Mesendoderm (in vitro differentiated cells): ENCODE measurements around the gene MPZL1. TPM values are rescaled to one million over a fixed set of nuclear protein-coding genes. Genes with fewer than 3 reads are reported as not detected.

Experiments used
- DNase-seq: peaks from one replicate; pipeline ENCODE4 v3.0.0; 2013
- H2AK5ac ChIP-seq: 2 replicates; pipeline ENCODE4 v1.6.1; 2013; ENCODE audit warnings: low read length, inconsistent platforms
- H2BK120ac ChIP-seq: 2 replicates; pipeline ENCODE4 v1.6.1; 2013; ENCODE audit warnings: low read depth, mild to moderate bottlenecking, low read length, moderate library complexity, mixed read lengths
- H2BK15ac ChIP-seq: replicated peaks from 2 replicates; pipeline ENCODE4 v1.6.1; 2013; ENCODE audit warnings: low read depth, mild to moderate bottlenecking, moderate library complexity
- H2BK5ac ChIP-seq: 2 replicates; pipeline ENCODE4 v1.6.1; 2013; ENCODE audit warnings: low read length, inconsistent platforms
- H3K18ac ChIP-seq: 2 replicates; pipeline ENCODE4 v1.6.1; 2013; ENCODE audit warnings: mild to moderate bottlenecking, low read length, mixed read lengths
- H3K23ac ChIP-seq: one replicate; pipeline ENCODE4 v1.6.1; 2013; ENCODE audit warnings: low read length
- H3K27ac ChIP-seq: 2 replicates; pipeline ENCODE4 v1.5.1; 2013; ENCODE audit warnings: low read depth, mild to moderate bottlenecking, inconsistent platforms, low read length, moderate library complexity
- H3K27me3 ChIP-seq: 2 replicates; pipeline ENCODE4 v1.6.1; 2013; ENCODE audit warnings: low read length, control low read depth, mild to moderate bottlenecking, inconsistent platforms; ENCODE audit not compliant: insufficient read depth, poor library complexity
- H3K36me3 ChIP-seq: 2 replicates; pipeline ENCODE4 v1.6.1; 2013; ENCODE audit warnings: low read length, inconsistent platforms; ENCODE audit not compliant: control insufficient read depth, insufficient read depth
- H3K4ac ChIP-seq: one replicate; pipeline ENCODE4 v1.6.1; 2013; ENCODE audit warnings: low read depth, mild to moderate bottlenecking, low read length, moderate library complexity
- H3K4me1 ChIP-seq: 2 replicates; pipeline ENCODE4 v1.6.1; 2013; ENCODE audit warnings: low read depth, low read length, inconsistent platforms; ENCODE audit not compliant: control insufficient read depth
- H3K4me2 ChIP-seq: 2 replicates; pipeline ENCODE4 v1.6.1; 2013; ENCODE audit warnings: low read length
- H3K4me3 ChIP-seq: 2 replicates; pipeline ENCODE4 v1.5.1; 2013; ENCODE audit warnings: mild to moderate bottlenecking, low read length
- H3K56ac ChIP-seq: one replicate; pipeline ENCODE4 v1.6.1; 2013; ENCODE audit warnings: low read length
- H3K79me1 ChIP-seq: 2 replicates; pipeline ENCODE4 v1.6.1; 2013; ENCODE audit warnings: low read length, inconsistent platforms
- H3K79me2 ChIP-seq: 2 replicates; pipeline ENCODE4 v1.6.1; 2013; ENCODE audit warnings: mild to moderate bottlenecking, low read length; ENCODE audit not compliant: control insufficient read depth, insufficient read depth
- H3K9ac ChIP-seq: 2 replicates; pipeline ENCODE4 v1.6.1; 2013; ENCODE audit warnings: low read length, inconsistent platforms
- H4K5ac ChIP-seq: one replicate; pipeline ENCODE4 v1.6.1; 2013; ENCODE audit warnings: low read length
- H4K8ac ChIP-seq: one replicate; pipeline ENCODE4 v1.6.1; 2013; ENCODE audit warnings: low read depth, mild to moderate bottlenecking, control low read depth, low read length, moderate library complexity
- WGBS: extraction: QIAGEN DNeasy Blood & Tissue Kit; methylation state at CpG from one replicate; pipeline ENCODE4 v1.1.7; 2013; ENCODE audit warnings: low lambda C conversion rate, missing lambda C conversion rate; ENCODE audit not compliant: insufficient coverage; ENCODE audit errors: extremely low coverage; 5-methylcytosine and 5-hydroxymethylcytosine counted together
- polyA plus RNA-seq, 2 experiments: library from polyadenylated mRNA; stranded (reverse); fragments of 200-250 nt; gene quantifications; one replicate each; pipeline ENCODE4 v1.2.3, GENCODE V29; 2013

MPZL1 gene
- 77.1 TPM for polyA plus RNA-seq (2013, experiment 1 of 2)
- 72.5 TPM for polyA plus RNA-seq (2013, experiment 2 of 2)

- Histone ChIP-seq H3K36me3 (no peaks in the 10 kb centered on the region), H3K27me3 (no peaks in the 10 kb centered on the region), H3K9ac (peak within 1 kb of the TSS; percentile 93), H2BK15ac (no peak within 1 kb of the TSS), H3K23ac (peak within 1 kb of the TSS; percentile 45), H3K79me2 (peaks cover 41% of the 10 kb centered on the region), H3K27ac (peak within 1 kb of the TSS; percentile 87), H4K8ac (no peak within 1 kb of the TSS), H3K18ac (peak within 1 kb of the TSS; percentile 94), H4K5ac (no peak within 1 kb of the TSS), H3K4me1 (peaks cover 23% of the 10 kb centered on the region), H3K4me3 (peak within 1 kb of the TSS; percentile 90), H2BK5ac (peak within 1 kb of the TSS; percentile 88), H2BK120ac (peak within 1 kb of the TSS; percentile 66), H3K4ac (peak within 1 kb of the TSS; percentile 73), H2AK5ac (no peak within 1 kb of the TSS), H3K4me2 (peak within 1 kb of the TSS; percentile 90), H3K79me1 (peaks cover 9% of the 10 kb centered on the region), H3K56ac (peak within 1 kb of the TSS; percentile 94)
- no CpG with 5 or more reads among the region's 52 CpGs for WGBS
- DNase-seq: peak; percentile 93
These were observed at the start of gene MPZL1 for GRCh38 chr1:167721617-167722151. Gene MPZL1 (plus strand): TSS chr1:167721982. CDS start chr1:167722152, 170 bp downstream.

GRCh38 chr1:167672831-167673230 is 49.0 kb upstream of the MPZL1 start:
- no peak overlapping the region for H3K9ac ChIP-seq
- H3K4me2 ChIP-seq: no peak overlapping the region
- H2BK5ac ChIP-seq: no peak overlapping the region
- no peak overlapping the region for H4K8ac ChIP-seq
- H3K56ac ChIP-seq: no peak overlapping the region
- no peak overlapping the region for H3K18ac ChIP-seq
- no peaks in the 10 kb centered on the region for H3K79me1 ChIP-seq
- H3K4me3 ChIP-seq: no peak overlapping the region
- no CpG with 5 or more reads among the region's 4 CpGs for WGBS
- no peak overlapping the region for H3K4ac ChIP-seq
- H3K79me2 ChIP-seq: no peaks in the 10 kb centered on the region
- no peak overlapping the region for H2AK5ac ChIP-seq
- H3K36me3 ChIP-seq: no peaks in the 10 kb centered on the region
- no peak overlapping the region for H3K23ac ChIP-seq
- H3K4me1 ChIP-seq: peaks cover 11% of the 10 kb centered on the region
- H4K5ac ChIP-seq: no peak overlapping the region
- no peak overlapping the region for H2BK120ac ChIP-seq
- DNase-seq: no peak
- no peak overlapping the region for H3K27ac ChIP-seq
- H3K27me3 ChIP-seq: no peaks in the 10 kb centered on the region
- no peak overlapping the region for H2BK15ac ChIP-seq

GRCh38 chr1:167673265-167673664 is 48.5 kb upstream of the MPZL1 start:
- no peak overlapping the region for H3K9ac ChIP-seq
- no peak overlapping the region for H2BK5ac ChIP-seq
- no peak overlapping the region for H3K4ac ChIP-seq
- no peak overlapping the region for H3K18ac ChIP-seq
- no peaks in the 10 kb centered on the region for H3K79me2 ChIP-seq
- no peaks in the 10 kb centered on the region for H3K79me1 ChIP-seq
- H2BK120ac ChIP-seq: no peak overlapping the region
- H3K4me1 ChIP-seq: peaks cover 15% of the 10 kb centered on the region
- no peak overlapping the region for H3K27ac ChIP-seq
- H3K4me2 ChIP-seq: no peak overlapping the region
- H4K8ac ChIP-seq: no peak overlapping the region
- DNase-seq: no peak
- no peak overlapping the region for H4K5ac ChIP-seq
- WGBS: no CpG with 5 or more reads among the region's 4 CpGs
- no peak overlapping the region for H3K23ac ChIP-seq
- no peak overlapping the region for H2BK15ac ChIP-seq
- no peak overlapping the region for H2AK5ac ChIP-seq
- no peaks in the 10 kb centered on the region for H3K36me3 ChIP-seq
- no peak overlapping the region for H3K56ac ChIP-seq
- no peak overlapping the region for H3K4me3 ChIP-seq
- no peaks in the 10 kb centered on the region for H3K27me3 ChIP-seq

GRCh38 chr1:167674156-167674555 is 47.6 kb upstream of the MPZL1 start:
- no peaks in the 10 kb centered on the region for H3K79me2 ChIP-seq
- H4K5ac ChIP-seq: no peak overlapping the region
- H4K8ac ChIP-seq: no peak overlapping the region
- H3K4me1 ChIP-seq: peaks cover 20% of the 10 kb centered on the region
- no peak overlapping the region for H2BK120ac ChIP-seq
- H3K9ac ChIP-seq: no peak overlapping the region
- H3K27me3 ChIP-seq: no peaks in the 10 kb centered on the region
- no peak overlapping the region for H3K4me2 ChIP-seq
- no CpG with 5 or more reads among the region's 2 CpGs for WGBS
- no peak overlapping the region for H3K27ac ChIP-seq
- H2AK5ac ChIP-seq: peak overlapping the region; percentile 76
- no peak overlapping the region for H2BK5ac ChIP-seq
- no peaks in the 10 kb centered on the region for H3K36me3 ChIP-seq
- H3K18ac ChIP-seq: no peak overlapping the region
- H3K4me3 ChIP-seq: no peak overlapping the region
- no peak overlapping the region for H3K56ac ChIP-seq
- DNase-seq: no peak
- no peak overlapping the region for H3K23ac ChIP-seq
- no peak overlapping the region for H3K4ac ChIP-seq
- H2BK15ac ChIP-seq: no peak overlapping the region
- no peaks in the 10 kb centered on the region for H3K79me1 ChIP-seq

- H3K27ac ChIP-seq: no peak overlapping the region
- H3K23ac ChIP-seq: no peak overlapping the region
- H3K56ac ChIP-seq: no peak overlapping the region
- H3K18ac ChIP-seq: no peak overlapping the region
- no peaks in the 10 kb centered on the region for H3K27me3 ChIP-seq
- H2BK120ac ChIP-seq: no peak overlapping the region
- no peak overlapping the region for H3K4me3 ChIP-seq
- H4K8ac ChIP-seq: no peak overlapping the region
- no peak overlapping the region for H2AK5ac ChIP-seq
- H3K4me2 ChIP-seq: no peak overlapping the region
- no peak overlapping the region for H3K4ac ChIP-seq
- H3K9ac ChIP-seq: no peak overlapping the region
- no peaks in the 10 kb centered on the region for H3K36me3 ChIP-seq
- DNase-seq: no peak
- WGBS: no CpG with 5 or more reads among the region's 5 CpGs
- H4K5ac ChIP-seq: no peak overlapping the region
- no peak overlapping the region for H2BK15ac ChIP-seq
- H3K79me2 ChIP-seq: no peaks in the 10 kb centered on the region
- no peaks in the 10 kb centered on the region for H3K79me1 ChIP-seq
- H3K4me1 ChIP-seq: peaks cover 16% of the 10 kb centered on the region
- H2BK5ac ChIP-seq: no peak overlapping the region
These were observed 46.3 kb upstream of the MPZL1 start for GRCh38 chr1:167675440-167675839.
